ENCODE measurements around the gene CC2D1A. TPM values are rescaled to one million over a fixed set of nuclear protein-coding genes. Genes with fewer than 3 reads are reported as not detected.
A peak's percentile ranks its signal among the peaks of the same experiment; 100 is the strongest.

Gene CC2D1A
- total and polyA plus RNA-seq, 8 donors: 24.8 to 381 (median 38.5) TPM

GRCh38 chr19:13952931-13953531 is 47.0 kb downstream of the CC2D1A start:
- DNase-seq: peak; percentile 36 to 70
- peak overlapping the region in 4 of 5 donors; percentile 80 to 92 (median 88) for H3K27ac ChIP-seq

GRCh38 chr19:13954185-13954584 is 48.2 kb downstream of the CC2D1A start:
- WGBS, 5 donors: 90 to 96% (median 94%) methylated on average over 14 to 15 of the region's 15 CpGs

More at GRCh38 chr19:13952931-13953531, 47.0 kb downstream of the CC2D1A start:
- Histone ChIP-seq H3K4me1 (peaks cover 11 to 24% (median 20%) of the 10 kb centered on the region in 4 donors), H3K9me3 (no peaks in the 10 kb centered on the region), H3K36me3 (peaks cover 25 to 40% (median 39%) of the 10 kb centered on the region in 4 donors), H3K27me3 (no peaks in the 10 kb centered on the region), H3K4me3 (peak overlapping the region; percentile 70 to 97 (median 92))
- WGBS, 5 donors: 0 to 6% (median 3%) methylated on average over 8 to 13 of the region's 13 CpGs
- intact Hi-C loops (cut with DNase I; ENCODE audit: low total_unique reads): no loop called here
- TF ChIP-seq POLR2AphosphoS5 (IDR thresholded peaks at IDR 0.05) (no peak), POLR2A (IDR thresholded peaks at IDR 0.05) (no peak), CTCF (IDR thresholded peaks at IDR 0.05) (no peak), EP300 (IDR thresholded peaks at IDR 0.05) (no peak)

GRCh38 chr19:13955662-13956364 is 49.8 kb downstream of the CC2D1A start:
- peaks cover 11 to 24% (median 20%) of the 10 kb centered on the region in 4 donors for H3K4me1 ChIP-seq
- no peaks in the 10 kb centered on the region for H3K27me3 ChIP-seq
- intact Hi-C loops (cut with DNase I; ENCODE audit: low total_unique reads): no loop called here
- no peak overlapping the region for H3K4me3 ChIP-seq
- H3K9me3 ChIP-seq: no peaks in the 10 kb centered on the region
- no peak overlapping the region for H3K27ac ChIP-seq
- no peak for TF ChIP-seq POLR2AphosphoS5 (IDR thresholded peaks at IDR 0.05)
- TF ChIP-seq EP300 (IDR thresholded peaks at IDR 0.05): no peak
- TF ChIP-seq POLR2A (IDR thresholded peaks at IDR 0.05): no peak
- no peak for TF ChIP-seq CTCF (IDR thresholded peaks at IDR 0.05)
- no peak for DNase-seq
- WGBS, 5 donors: 91 to 100% (median 95%) methylated on average over 19 to 42 of the region's 42 CpGs
- H3K36me3 ChIP-seq: peaks cover 49 to 68% (median 67%) of the 10 kb centered on the region in 4 donors

More at GRCh38 chr19:13954185-13954584, 48.2 kb downstream of the CC2D1A start:
- intact Hi-C loops (cut with DNase I; ENCODE audit: low total_unique reads): no loop called here
- peaks cover 32 to 51% (median 50%) of the 10 kb centered on the region in 4 donors for H3K36me3 ChIP-seq
- no peaks in the 10 kb centered on the region for H3K9me3 ChIP-seq
- no peak for DNase-seq
- H3K4me1 ChIP-seq: peaks cover 11 to 24% (median 20%) of the 10 kb centered on the region in 4 donors
- no peaks in the 10 kb centered on the region for H3K27me3 ChIP-seq
- H3K27ac ChIP-seq: peak overlapping the region in 1 of 5 donors; percentile 92
- TF ChIP-seq EP300 (IDR thresholded peaks at IDR 0.05) (no peak), POLR2A (IDR thresholded peaks at IDR 0.05) (no peak), CTCF (IDR thresholded peaks at IDR 0.05) (no peak), POLR2AphosphoS5 (IDR thresholded peaks at IDR 0.05) (no peak)
- peak overlapping the region in 1 of 4 donors; percentile 87 for H3K4me3 ChIP-seq

- Histone ChIP-seq H3K4me1 (peaks cover 11 to 24% (median 20%) of the 10 kb centered on the region in 4 donors), H3K4me3 (no peak overlapping the region), H3K27ac (no peak overlapping the region), H3K36me3 (peaks cover 53 to 73% (median 72%) of the 10 kb centered on the region in 4 donors), H3K9me3 (no peaks in the 10 kb centered on the region), H3K27me3 (no peaks in the 10 kb centered on the region)
- TF ChIP-seq CTCF (IDR thresholded peaks at IDR 0.05) (no peak), POLR2A (IDR thresholded peaks at IDR 0.05) (no peak), POLR2AphosphoS5 (IDR thresholded peaks at IDR 0.05) (no peak), EP300 (IDR thresholded peaks at IDR 0.05) (no peak)
- DNase-seq: no peak
- 93 to 96% (median 94%) methylated on average over 13 to 16 of the region's 16 CpGs for WGBS, 5 donors
- intact Hi-C loops (cut with DNase I; ENCODE audit: low total_unique reads): no loop called here
Observed at GRCh38 chr19:13956365-13956744, 50.4 kb downstream of the CC2D1A start.

Data from stomach (tissue), 9 donors.